Ovary (tissue), 9 donors: Measurements from ENCODE around the gene EXOC3L1. TPM values are rescaled to one million over a fixed set of nuclear protein-coding genes. Genes with fewer than 3 reads are reported as not detected.

Experiments used
- DNase-seq, 5 donors: peaks; one replicate each; pipeline ENCODE4 v3.0.0-alpha.2; 2019 to 2020
- H3K27ac ChIP-seq, 2 donors: fragments of 200-600 bp; one replicate each; pipeline versions ENCODE4 v1.5.1 to v1.8.0; 2019 to 2022
- H3K27me3 ChIP-seq: fragments of 200-600 bp; one replicate; pipeline ENCODE4 v1.8.0; 2022
- H3K36me3 ChIP-seq: fragments of 200-600 bp; sonication (generic); one replicate; pipeline ENCODE4 v1.5.1; 2019
- H3K4me1 ChIP-seq: one replicate; pipeline ENCODE4 v1.8.1; 2013; ENCODE audit warnings: mild to moderate bottlenecking, moderate library complexity; ENCODE audit not compliant: insufficient read depth
- H3K4me3 ChIP-seq: fragments of 200-600 bp; sonication (generic); one replicate; pipeline ENCODE4 v1.5.1; 2017
- H3K9me3 ChIP-seq, 2 donors: fragments of 200-600 bp in 1 of 2; sonication (generic) in 1 of 2; one replicate each; pipeline versions ENCODE4 v1.5.1 to v1.8.1; 2013 to 2019; ENCODE audit warnings: mild to moderate bottlenecking in 1 of 2, moderate library complexity in 1 of 2
- EP300 ChIP-seq: sonication (generic); formaldehyde crosslinking; IDR thresholded peaks from one replicate; pipeline ENCODE4 v1.6.1; 2017; ENCODE audit warnings: antibody characterized with exemption
- POLR2A ChIP-seq: fragments of 450-650 bp; IDR thresholded peaks from one replicate; pipeline ENCODE4 v1.6.1; 2017; ENCODE audit warnings: antibody characterized with exemption, mild to moderate bottlenecking, moderate library complexity
- WGBS, 3 donors: extraction: QIAGEN DNeasy Blood & Tissue Kit in 1 of 3; methylation state at CpG; one replicate each; pipeline versions ENCODE4 v1.1.5 to v1.1.7; 2013 to 2017; 5-methylcytosine and 5-hydroxymethylcytosine counted together
- intact Hi-C, 4 donors: fragments of 100-400 bp; cut with DNase I; formaldehyde crosslinking; loops; one replicate each; pipeline versions ENCODE4 v1.11.0 to v1.15.1; 2022 to 2023
- polyA plus RNA-seq, 2 donors: library from polyadenylated mRNA; stranded (reverse); fragments of 200-250 nt in 1 of 2; fragments of 350-450 nt in 1 of 2; fragmentation: Illumina TruSeq in 1 of 2; extraction: RNeasy Lipid Tissue Mini Kit (QIAGEN cat#74804) in 1 of 2; gene quantifications; one replicate each; pipeline ENCODE4 v1.2.3, GENCODE V29; 2013 to 2014
- total RNA-seq, 7 donors: library from RNA; depleted of rRNA in 2 of 7; stranded (reverse); fragments of >200 nt in 2 of 7; fragmentation: NEBNext Ultra II Directional in 3 of 7; extraction: Animal tissue kit (Norgen Biotek cat#: 25700) in 3 of 7; gene quantifications; one replicate each; pipeline versions ENCODE4 v1.1.0 to v1.2.4, GENCODE V29; 2016 to 2023
- TF ChIP-seq, protein P1 (sequence below), 3 donors: fragments of 450-650 bp in 2 of 3; fragments of 200-600 bp in 1 of 3; IDR thresholded peaks; one replicate each; pipeline versions ENCODE4 v1.5.1 to v1.8.0; 2016 to 2022; ENCODE audit warnings: antibody characterized with exemption in 3 of 3, mild to moderate bottlenecking in 1 of 3
- donor health status: DM: no; HTN: no; CAD: no; lungs with moderate emphysema.
- donor health status: DM: no; HTN: no; CAD: no.
- donor health status: Bipolar disorder and iron deficiency.
- donor health status: DM: yes; HTN: yes; CAD: no.
- donor health status: DM: no; HTN: no; CAD: no.
- donor health status: DM: yes; HTN: yes; CAD: no.

The EXOC3L1 gene
- total and polyA plus RNA-seq, 9 donors: 0.32 to 33.0 (median 12.2) TPM

GRCh38 chr16:67199808-67200198, 9.9 kb upstream of the EXOC3L1 start:
- intact Hi-C loops: no loop called here
- Histone ChIP-seq H3K36me3 (no peaks in the 10 kb centered on the region), H3K27me3 (no peaks in the 10 kb centered on the region), H3K9me3 (no peaks in the 10 kb centered on the region), H3K4me3 (peak overlapping the region; percentile 4), H3K4me1 (peaks cover 1% of the 10 kb centered on the region), H3K27ac (no peak overlapping the region)
- peak in 2 of 5 donors; percentile 37 to 65 for DNase-seq
- no peak for TF ChIP-seq EP300
- no peak for TF ChIP-seq POLR2A
- TF ChIP-seq, protein P1, sequence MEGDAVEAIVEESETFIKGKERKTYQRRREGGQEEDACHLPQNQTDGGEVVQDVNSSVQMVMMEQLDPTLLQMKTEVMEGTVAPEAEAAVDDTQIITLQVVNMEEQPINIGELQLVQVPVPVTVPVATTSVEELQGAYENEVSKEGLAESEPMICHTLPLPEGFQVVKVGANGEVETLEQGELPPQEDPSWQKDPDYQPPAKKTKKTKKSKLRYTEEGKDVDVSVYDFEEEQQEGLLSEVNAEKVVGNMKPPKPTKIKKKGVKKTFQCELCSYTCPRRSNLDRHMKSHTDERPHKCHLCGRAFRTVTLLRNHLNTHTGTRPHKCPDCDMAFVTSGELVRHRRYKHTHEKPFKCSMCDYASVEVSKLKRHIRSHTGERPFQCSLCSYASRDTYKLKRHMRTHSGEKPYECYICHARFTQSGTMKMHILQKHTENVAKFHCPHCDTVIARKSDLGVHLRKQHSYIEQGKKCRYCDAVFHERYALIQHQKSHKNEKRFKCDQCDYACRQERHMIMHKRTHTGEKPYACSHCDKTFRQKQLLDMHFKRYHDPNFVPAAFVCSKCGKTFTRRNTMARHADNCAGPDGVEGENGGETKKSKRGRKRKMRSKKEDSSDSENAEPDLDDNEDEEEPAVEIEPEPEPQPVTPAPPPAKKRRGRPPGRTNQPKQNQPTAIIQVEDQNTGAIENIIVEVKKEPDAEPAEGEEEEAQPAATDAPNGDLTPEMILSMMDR (IDR thresholded peaks at IDR 0.05): no peak
- WGBS, 3 donors: 21 to 29% (median 23%) methylated on average over 21 to 22 of the region's 22 CpGs

- Histone ChIP-seq H3K4me1 (peaks cover 1% of the 10 kb centered on the region), H3K27me3 (no peaks in the 10 kb centered on the region), H3K4me3 (peak within 1 kb of the TSS; percentile 4), H3K27ac (no peak within 1 kb of the TSS), H3K9me3 (no peaks in the 10 kb centered on the region), H3K36me3 (no peaks in the 10 kb centered on the region)
- WGBS, 3 donors: 18 to 24% (median 22%) methylated on average over 43 to 61 of the region's 61 CpGs
- intact Hi-C loops: no loop called here
- peak in 3 of 5 donors; percentile 44 to 66 (median 55) for DNase-seq
- TF ChIP-seq, protein P1 (IDR thresholded peaks at IDR 0.05): no peak
These were observed 9.3 kb upstream of the EXOC3L1 start, which contains the start of gene ELMO3 for GRCh38 chr16:67199011-67199807. ELMO3 (plus strand) TSS chr16:67199131; CDS start chr16:67199327, 196 bp downstream.

DNA sequence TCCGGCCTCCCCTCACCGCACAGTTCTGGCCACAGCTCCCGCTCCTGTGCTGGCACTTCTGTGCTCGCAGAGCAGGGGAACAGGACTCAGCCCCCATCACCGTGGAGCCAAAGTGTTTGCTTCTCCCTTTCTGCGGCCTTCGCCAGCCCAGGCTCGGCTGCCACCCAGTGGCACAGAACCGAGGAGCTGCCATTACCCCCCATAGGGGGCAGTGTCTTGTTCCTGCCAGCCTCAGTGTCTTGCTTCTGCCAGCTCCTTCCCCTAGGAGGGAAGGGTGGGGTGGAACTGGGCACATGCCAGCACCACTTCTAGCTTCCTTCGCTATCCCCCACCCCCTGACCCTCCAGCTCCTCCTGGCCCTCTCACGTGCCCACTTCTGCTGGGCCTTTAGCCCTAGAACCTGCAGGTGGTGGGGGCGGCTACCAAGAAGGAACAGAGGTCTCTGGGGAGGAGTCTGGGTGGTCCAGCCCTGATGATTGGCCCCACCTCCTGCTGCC, 8.3 kb upstream of the EXOC3L1 start:
- peak in 3 of 5 donors; percentile 44 to 66 (median 47) for DNase-seq
- peaks cover 2% of the 10 kb centered on the region for H3K4me1 ChIP-seq
- H3K9me3 ChIP-seq: no peaks in the 10 kb centered on the region
- WGBS, 3 donors: 53 to 54% (median 54%) methylated on average over 12 of the region's 12 CpGs
- no peak overlapping the region for H3K27ac ChIP-seq
- H3K27me3 ChIP-seq: no peaks in the 10 kb centered on the region
- no peak for TF ChIP-seq EP300
- TF ChIP-seq, protein P1 (IDR thresholded peaks at IDR 0.05): peak in 1 of 3 donors; percentile 17
- intact Hi-C loops: no loop called here
- no peak overlapping the region for H3K4me3 ChIP-seq
- no peaks in the 10 kb centered on the region for H3K36me3 ChIP-seq

DNA sequence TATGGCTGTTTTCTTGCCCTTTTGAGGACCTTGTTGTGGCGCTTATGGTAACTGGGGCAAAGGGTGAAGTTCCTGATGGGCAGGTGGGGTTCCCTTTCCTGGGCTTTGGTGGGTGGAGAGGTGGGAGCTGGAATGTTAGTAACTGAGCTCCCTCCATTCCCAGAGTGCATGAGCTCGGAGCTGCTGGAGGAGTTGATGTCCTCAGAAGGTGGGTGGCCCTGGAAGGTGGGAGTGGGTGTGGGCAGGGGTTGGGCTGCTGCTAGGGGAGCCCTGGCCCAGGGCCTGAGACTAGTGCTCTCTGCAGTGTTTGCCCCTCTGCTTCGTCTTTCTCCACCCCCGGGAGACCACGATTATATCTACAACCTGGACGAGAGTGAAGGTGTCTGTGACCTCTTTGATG, 7.8 kb upstream of the EXOC3L1 start:
- Histone ChIP-seq H3K9me3 (no peaks in the 10 kb centered on the region), H3K4me3 (no peak overlapping the region), H3K27ac (no peak overlapping the region), H3K27me3 (no peaks in the 10 kb centered on the region), H3K36me3 (no peaks in the 10 kb centered on the region), H3K4me1 (peaks cover 8% of the 10 kb centered on the region)
- 59 to 73% (median 62%) methylated on average over 6 of the region's 6 CpGs for WGBS, 3 donors
- DNase-seq: no peak
- intact Hi-C loops: no loop called here
- TF ChIP-seq, protein P1 (IDR thresholded peaks at IDR 0.05): no peak
- TF ChIP-seq EP300: no peak
- TF ChIP-seq POLR2A: no peak
